Measurements from ENCODE around the gene BPIFA1.

GRCh38 chr20:33291830-33292355, 56.1 kb downstream of the BPIFA1 start:
- TF ChIP-seq EZH2 (IDR thresholded peaks at IDR 0.05; ENCODE audit: borderline replicate concordance, low read depth, low read length, severe bottlenecking) (no peak), CTCF (IDR thresholded peaks at IDR 0.05; ENCODE audit: borderline replicate concordance, extremely low read depth, low read length, poor library complexity, severe bottlenecking) (peak; percentile 100)

Measured in DND-41 (cell line).